Upper lobe of left lung (tissue), 4 donors: ENCODE data around the gene RCL1.
"Not testable (repeated sequence)": the region's sequence is repeated elsewhere in the genome, so short reads cannot be mapped to it uniquely, and the experiment has no call there.

Source experiments
- CTCF ChIP-seq, 6 experiments: fragments of 450-650 bp in 4 of 6; fragments of 200-600 bp in 2 of 6; sonication (generic) in 2 of 6; IDR thresholded peaks; one replicate each; pipeline ENCODE4 v1.5.1; 2016 to 2019; ENCODE audit warnings: antibody characterized with exemption in 6 of 6
- EP300 ChIP-seq, 4 donors: sonication (generic); formaldehyde crosslinking; IDR thresholded peaks; one replicate each; pipeline ENCODE4 v1.5.1; 2017; ENCODE audit warnings: antibody characterized with exemption in 4 of 4, control low read depth in 2 of 4
- POLR2A ChIP-seq, 4 donors: fragments of 450-650 bp; IDR thresholded peaks; one replicate each; pipeline ENCODE4 v1.5.1; 2016 to 2017; ENCODE audit warnings: antibody characterized with exemption in 4 of 4, mild to moderate bottlenecking in 2 of 4
- POLR2AphosphoS5 ChIP-seq, 2 donors: sonication (generic); formaldehyde crosslinking; IDR thresholded peaks; one replicate each; pipeline ENCODE4 v1.5.1; 2017; ENCODE audit warnings: antibody characterized with exemption in 2 of 2

GRCh38 chr9:4754530-4754929 lies 38.2 kb upstream of the RCL1 start:
- TF ChIP-seq CTCF, POLR2AphosphoS5, EP300, POLR2A (IDR thresholded peaks at IDR 0.05): not testable (repeated sequence)
